Spleen (tissue), 11 donors: ENCODE data around the gene MT1B. TPM values are rescaled to one million over a fixed set of nuclear protein-coding genes. Genes with fewer than 3 reads are reported as not detected.
A peak's percentile ranks its signal among the peaks of the same experiment; 100 is the strongest.

ENCODE experiments used
- DNase-seq: peaks from one replicate; pipeline ENCODE4 v3.0.0-alpha.2; 2020
- H3K27ac ChIP-seq, 8 donors: fragments of 200-600 bp; sonication (generic) in 7 of 8; 1 replicate in 4 of 8; 2 replicates in 4 of 8; pipeline versions ENCODE4 v1.5.0 to v1.8.0; 2016 to 2021; ENCODE audit warnings: inconsistent platforms in 4 of 8, mild to moderate bottlenecking in 4 of 8, moderate library complexity in 1 of 8
- H3K27me3 ChIP-seq, 7 donors: fragments of 200-600 bp; sonication (generic) in 6 of 7; replicated peaks in 1 of 7; 1 replicate in 4 of 7; 2 replicates in 3 of 7; pipeline versions ENCODE4 v1.5.0 to v1.8.0; 2016 to 2021; ENCODE audit warnings: inconsistent platforms in 3 of 7, mild to moderate bottlenecking in 1 of 7
- H3K36me3 ChIP-seq, 6 donors: fragments of 200-600 bp; sonication (generic) in 5 of 6; 1 replicate in 4 of 6; 2 replicates in 2 of 6; pipeline versions ENCODE4 v1.5.0 to v1.8.0; 2016 to 2021; ENCODE audit warnings: inconsistent platforms in 2 of 6
- H3K4me1 ChIP-seq, 6 donors: fragments of 200-600 bp; sonication (generic) in 5 of 6; 1 replicate in 3 of 6; 2 replicates in 3 of 6; pipeline versions ENCODE4 v1.5.0 to v1.8.0; 2016 to 2021; ENCODE audit warnings: inconsistent platforms in 3 of 6
- H3K4me3 ChIP-seq, 8 donors: fragments of 200-600 bp; sonication (generic) in 7 of 8; 1 replicate in 4 of 8; 2 replicates in 4 of 8; pipeline versions ENCODE4 v1.5.0 to v1.8.0; 2016 to 2021; ENCODE audit warnings: inconsistent platforms in 4 of 8, mild to moderate bottlenecking in 4 of 8, moderate library complexity in 2 of 8
- H3K9me3 ChIP-seq, 8 donors: fragments of 200-600 bp; sonication (generic) in 7 of 8; 1 replicate in 4 of 8; 2 replicates in 4 of 8; pipeline versions ENCODE4 v1.5.0 to v1.8.0; 2016 to 2021; ENCODE audit warnings: inconsistent platforms in 4 of 8
- CTCF ChIP-seq, 11 experiments: fragments of 200-600 bp in 7 of 11; fragments of 450-650 bp in 4 of 11; sonication (generic) in 4 of 11; IDR thresholded peaks in 8 of 11; conservative IDR thresholded peaks in 3 of 11; 1 replicate in 7 of 11; 2 replicates in 4 of 11; pipeline versions ENCODE4 v1.4.0 to v1.8.0; 2016 to 2021; ENCODE audit warnings: antibody characterized with exemption in 11 of 11, inconsistent platforms in 4 of 11, mild to moderate bottlenecking in 1 of 11
- POLR2A ChIP-seq, 3 donors: fragments of 450-650 bp; IDR thresholded peaks; one replicate each; pipeline ENCODE4 v1.5.1; 2017; ENCODE audit warnings: antibody characterized with exemption in 3 of 3, mild to moderate bottlenecking in 1 of 3
- POLR2AphosphoS5 ChIP-seq, 3 donors: sonication (generic); formaldehyde crosslinking; IDR thresholded peaks; one replicate each; pipeline ENCODE4 v1.5.1; 2017; ENCODE audit warnings: antibody characterized with exemption in 3 of 3
- WGBS, 5 donors: extraction: QIAGEN DNeasy Blood & Tissue Kit in 3 of 5; methylation state at CpG; one replicate each; pipeline versions ENCODE4 v1.1.5 to v1.1.7; 2013 to 2018; 5-methylcytosine and 5-hydroxymethylcytosine counted together
- intact Hi-C: fragments of 100-400 bp; cut with DNase I; formaldehyde crosslinking; loops from one replicate; pipeline ENCODE4 v1.15.0; 2023; ENCODE audit warnings: low total_unique reads
- polyA plus RNA-seq, 3 donors: library from polyadenylated mRNA; stranded (reverse); fragments of 200-250 nt; gene quantifications; one replicate each; pipeline ENCODE4 v1.2.1, GENCODE V29; 2013
- total RNA-seq, 7 donors: library from RNA; depleted of rRNA in 3 of 7; stranded (reverse); fragments of >200 nt in 3 of 7; fragmentation: NEBNext Ultra II Directional in 4 of 7; extraction: Animal tissue kit (Norgen Biotek cat#: 25700) in 4 of 7; gene quantifications; one replicate each; pipeline versions ENCODE4 v1.1.0 to v1.2.1, GENCODE V29; 2016 to 2021
- donor health status: healthy with polysubstance abuse.
- donor health status: DM: no; HTN: no; CAD: no; lungs with moderate emphysema.
- donor health status: DM: no; HTN: no; CAD: no.
- donor health status: Bipolar disorder and iron deficiency.
- donor health status: healthy.
- donor health status: DM: no; HTN: no; CAD: no.
- donor health status: DM: yes; HTN: yes; CAD: no.

MT1B gene
- total and polyA plus RNA-seq, 10 donors: not detected

- WGBS, 5 donors: 36 to 72% (median 50%) methylated on average over 7 of the region's 7 CpGs
- H3K9me3 ChIP-seq: no peaks in the 10 kb centered on the region
- DNase-seq: no peak
- peaks cover 5 to 77% (median 63%) of the 10 kb centered on the region in 7 donors for H3K27me3 ChIP-seq
- H3K4me3 ChIP-seq: peak overlapping the region in 2 of 8 donors; percentile 52 to 65
- TF ChIP-seq CTCF (IDR thresholded peaks at IDR 0.05 in 8 of 11, conservative IDR thresholded peaks at IDR 0.05 in 3 of 11) (no peak), POLR2AphosphoS5 (IDR thresholded peaks at IDR 0.05) (no peak), POLR2A (IDR thresholded peaks at IDR 0.05) (no peak)
- H3K27ac ChIP-seq: no peak overlapping the region
- peaks cover 12 to 64% (median 40%) of the 10 kb centered on the region in 6 donors for H3K4me1 ChIP-seq
- intact Hi-C loops: no loop called here
- no peaks in the 10 kb centered on the region for H3K36me3 ChIP-seq
Observed at GRCh38 chr16:56633535-56633934, 18.2 kb upstream of the MT1B start.

- WGBS, 5 donors: 9 to 16% (median 14%) methylated on average over 47 of the region's 47 CpGs
- no peaks in the 10 kb centered on the region for H3K9me3 ChIP-seq
- no peaks in the 10 kb centered on the region for H3K36me3 ChIP-seq
- no peak for DNase-seq
- peaks cover 5 to 91% (median 75%) of the 10 kb centered on the region in 7 donors for H3K27me3 ChIP-seq
- intact Hi-C loops: no loop called here
- H3K4me3 ChIP-seq: peak overlapping the region in 6 of 8 donors; percentile 8 to 53 (median 22)
- no peak overlapping the region for H3K27ac ChIP-seq
- no peak for TF ChIP-seq POLR2A (IDR thresholded peaks at IDR 0.05)
- TF ChIP-seq POLR2AphosphoS5 (IDR thresholded peaks at IDR 0.05): peak in 1 of 3 donors; percentile 49
- H3K4me1 ChIP-seq: peaks cover 14 to 58% (median 38%) of the 10 kb centered on the region in 6 donors
Observed at GRCh38 chr16:56634715-56635440, 16.8 kb upstream of the MT1B start.

GRCh38 chr16:56635441-56635967 is 16.2 kb upstream of the MT1B start:
- TF ChIP-seq POLR2AphosphoS5 (IDR thresholded peaks at IDR 0.05): peak in 1 of 3 donors; percentile 27
- no peak for TF ChIP-seq CTCF (IDR thresholded peaks at IDR 0.05 in 8 of 11, conservative IDR thresholded peaks at IDR 0.05 in 3 of 11)
- no peak for TF ChIP-seq POLR2A (IDR thresholded peaks at IDR 0.05)
- DNase-seq: no peak
- Histone ChIP-seq H3K4me3 (peak overlapping the region in 6 of 8 donors; percentile 8 to 53 (median 18)), H3K36me3 (no peaks in the 10 kb centered on the region), H3K9me3 (no peaks in the 10 kb centered on the region), H3K27me3 (peaks cover 5 to 97% (median 75%) of the 10 kb centered on the region in 7 donors), H3K27ac (no peak overlapping the region), H3K4me1 (peaks cover 14 to 52% (median 36%) of the 10 kb centered on the region in 6 donors)
- intact Hi-C loops: no loop called here
- WGBS, 5 donors: 3 to 21% (median 5%) methylated on average over 24 to 40 of the region's 40 CpGs

- Histone ChIP-seq H3K27me3 (peaks cover 5 to 98% (median 74%) of the 10 kb centered on the region in 7 donors), H3K36me3 (no peaks in the 10 kb centered on the region), H3K27ac (no peak overlapping the region), H3K9me3 (no peaks in the 10 kb centered on the region), H3K4me1 (peaks cover 14 to 44% (median 33%) of the 10 kb centered on the region in 6 donors), H3K4me3 (no peak overlapping the region)
- TF ChIP-seq POLR2A (IDR thresholded peaks at IDR 0.05): no peak
- TF ChIP-seq CTCF (IDR thresholded peaks at IDR 0.05 in 8 of 11, conservative IDR thresholded peaks at IDR 0.05 in 3 of 11): no peak
- no peak for TF ChIP-seq POLR2AphosphoS5 (IDR thresholded peaks at IDR 0.05)
- DNase-seq: no peak
- intact Hi-C loops: no loop called here
- WGBS, 5 donors: 29 to 49% (median 35%) methylated on average over 9 of the region's 9 CpGs
Observed at GRCh38 chr16:56636616-56637413, 14.9 kb upstream of the MT1B start.
